ENCODE measurements around the gene MAP1LC3B. TPM values are rescaled to one million over a fixed set of nuclear protein-coding genes. Genes with fewer than 3 reads are reported as not detected.

Gene MAP1LC3B
- polyA plus RNA-seq, 1 donor from 2014 or later, result 141 TPM

DNA sequence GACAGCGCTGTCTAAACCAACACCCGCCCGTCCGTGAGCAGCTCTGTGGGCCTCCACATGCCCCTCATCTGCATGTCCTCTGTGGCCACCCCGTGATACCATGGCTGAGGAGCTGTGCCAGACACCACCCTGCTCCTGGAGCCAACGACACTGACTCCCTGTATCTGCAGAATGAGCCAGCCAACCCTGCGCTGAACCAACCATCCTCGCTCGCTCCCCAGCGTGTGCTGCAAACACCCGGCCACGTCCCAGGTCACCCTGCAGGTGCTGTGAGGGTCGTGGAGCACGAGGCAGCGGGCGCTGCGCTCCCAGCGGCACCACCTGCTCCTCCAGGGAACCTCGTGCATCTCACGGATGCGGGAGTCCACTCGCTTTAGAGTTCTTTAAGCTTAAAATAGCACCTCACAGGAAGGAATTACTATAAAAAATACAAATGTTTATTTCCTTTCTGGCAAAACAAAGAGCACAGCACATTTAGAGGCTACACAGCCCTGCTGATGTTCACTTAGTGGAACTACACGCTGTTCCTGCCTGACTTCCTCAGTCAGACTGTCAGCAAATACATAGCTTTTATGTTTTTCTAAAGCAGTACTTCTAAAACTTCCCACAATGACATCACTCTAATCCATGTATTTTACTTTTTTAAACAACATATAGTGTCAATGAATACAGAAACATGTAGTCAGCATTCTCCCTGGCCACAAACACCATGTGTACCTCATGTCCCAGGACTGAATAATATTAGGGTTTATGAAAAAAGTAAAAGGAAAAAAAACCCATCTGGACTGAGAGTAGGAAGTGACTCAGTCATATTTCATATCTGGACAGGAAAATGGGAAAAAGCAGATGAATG, 43.5 kb downstream of the MAP1LC3B start:
- Mint-ChIP-seq H3K36me3 (peaks cover 6% of the 10 kb centered on the region), H3K27ac (no peak overlapping the region), H3K4me1 (peaks cover 0 to 4% (median 0%) of the 10 kb centered on the region in 3 donors), H3K27me3 (peaks cover 8% of the 10 kb centered on the region), H3K4me3 (no peak overlapping the region), H3K9me3 (no peaks in the 10 kb centered on the region)

DNA sequence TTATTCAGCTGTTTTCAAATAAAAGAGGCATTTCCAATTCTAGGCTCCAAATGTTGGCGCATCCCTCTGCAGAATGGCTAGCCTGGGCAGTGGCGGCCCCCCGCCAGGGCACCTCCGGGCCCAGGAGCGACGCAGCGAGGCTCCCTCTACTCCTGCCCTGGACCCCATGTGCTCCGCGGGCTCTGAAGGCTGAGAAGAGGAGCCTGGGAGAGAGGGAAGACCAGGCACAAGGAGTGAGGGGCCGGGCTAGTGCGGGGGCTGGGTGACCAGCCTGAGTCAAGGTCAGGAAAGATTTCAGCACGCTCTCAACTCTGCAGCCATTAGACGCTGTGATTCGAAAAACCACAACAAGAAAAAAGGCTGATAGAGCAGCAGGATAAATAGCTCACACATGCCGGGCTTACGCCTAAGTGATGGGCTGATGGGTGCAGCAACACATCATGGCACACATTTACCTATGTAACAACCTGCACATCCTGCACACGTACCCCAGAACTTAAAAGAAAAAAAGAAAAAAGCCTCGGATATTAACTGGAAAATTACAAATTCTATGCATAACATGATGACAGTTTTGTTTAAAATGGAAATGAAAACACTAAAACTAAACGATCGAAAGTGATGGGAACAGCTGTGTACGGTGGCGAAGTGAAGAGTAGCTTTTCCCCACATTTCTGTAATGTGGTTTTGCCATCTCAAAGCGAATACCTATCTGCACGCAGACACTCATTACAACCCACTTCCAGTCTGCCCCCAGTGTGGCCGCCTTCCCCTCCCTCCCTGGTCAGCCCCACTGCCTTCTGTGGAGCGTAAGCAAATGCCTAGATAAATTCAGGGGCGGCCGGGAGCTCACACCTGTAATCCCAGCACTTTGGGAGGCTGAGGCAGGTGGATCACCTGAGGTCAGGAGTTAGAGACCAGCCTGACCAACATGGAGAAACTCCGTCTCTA, 44.4 kb downstream of the MAP1LC3B start:
- Mint-ChIP-seq H3K9me3 (no peaks in the 10 kb centered on the region), H3K36me3 (peaks cover 5% of the 10 kb centered on the region), H3K4me1 (peaks cover 0 to 4% (median 1%) of the 10 kb centered on the region in 3 donors), H3K4me3 (no peak overlapping the region), H3K27me3 (peaks cover 8% of the 10 kb centered on the region), H3K27ac (no peak overlapping the region)

DNA sequence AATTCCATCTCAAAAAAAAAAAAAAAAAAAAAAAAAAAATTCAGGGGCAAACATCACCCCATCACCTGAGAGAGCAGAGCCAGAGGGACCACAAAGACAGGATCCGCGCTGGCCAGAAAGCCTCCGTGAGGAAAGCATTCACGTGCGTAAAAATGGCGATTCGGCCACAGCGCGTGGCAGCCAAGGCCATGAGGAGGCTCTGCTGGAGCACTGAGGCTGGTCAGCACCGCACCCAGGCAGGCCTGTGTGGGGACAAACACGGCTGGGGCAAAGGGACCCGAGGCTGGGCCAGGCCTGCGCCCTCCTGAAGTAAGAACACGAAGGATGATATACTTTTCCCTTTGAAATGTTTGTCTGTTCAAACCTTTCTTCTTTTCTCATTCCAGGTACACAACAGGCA, 45.2 kb downstream of the MAP1LC3B start:
- Mint-ChIP-seq H3K27me3 (peaks cover 8% of the 10 kb centered on the region), H3K27ac (no peak overlapping the region), H3K36me3 (peaks cover 3% of the 10 kb centered on the region), H3K9me3 (no peaks in the 10 kb centered on the region), H3K4me3 (no peak overlapping the region), H3K4me1 (peaks cover 0 to 4% (median 1%) of the 10 kb centered on the region in 3 donors)

DNA sequence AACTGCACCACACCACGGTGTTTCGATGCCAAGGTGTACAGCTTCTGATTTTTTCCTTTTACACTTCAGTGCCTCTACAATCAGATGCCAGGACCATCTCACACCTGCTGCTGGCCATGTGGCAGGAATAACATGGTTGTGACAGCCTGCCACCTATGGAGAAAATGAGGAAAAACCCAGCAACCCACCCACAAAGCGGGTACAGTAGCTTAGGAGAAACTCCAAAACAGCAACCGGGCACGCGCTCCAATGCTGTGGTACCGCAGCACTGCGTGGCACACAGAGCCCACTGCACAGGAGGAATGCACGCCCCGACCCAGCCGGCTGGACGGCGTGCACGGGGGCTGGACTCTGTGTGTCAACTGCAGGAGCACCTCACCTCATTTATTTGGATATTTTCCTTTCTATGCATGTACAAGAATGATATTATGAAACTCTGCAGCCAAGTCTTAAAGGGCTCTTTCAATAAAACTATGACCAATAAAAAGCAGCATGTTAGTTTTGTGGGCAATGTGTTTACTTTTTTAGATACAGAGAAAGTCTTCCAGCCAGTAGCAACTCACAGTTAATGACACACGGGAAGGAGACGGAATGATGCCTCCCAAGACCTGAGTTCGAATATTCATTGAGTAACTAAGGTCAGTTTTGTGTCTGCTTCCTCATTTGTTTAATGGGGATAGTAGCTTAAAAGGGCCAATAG, 45.9 kb downstream of the MAP1LC3B start:
- Mint-ChIP-seq H3K9me3 (peaks cover 0 to 1% (median 0%) of the 10 kb centered on the region in 3 donors), H3K4me1 (peaks cover 0 to 4% (median 1%) of the 10 kb centered on the region in 3 donors), H3K36me3 (peaks cover 4% of the 10 kb centered on the region), H3K27ac (no peak overlapping the region), H3K4me3 (no peak overlapping the region), H3K27me3 (peaks cover 8% of the 10 kb centered on the region)

DNA sequence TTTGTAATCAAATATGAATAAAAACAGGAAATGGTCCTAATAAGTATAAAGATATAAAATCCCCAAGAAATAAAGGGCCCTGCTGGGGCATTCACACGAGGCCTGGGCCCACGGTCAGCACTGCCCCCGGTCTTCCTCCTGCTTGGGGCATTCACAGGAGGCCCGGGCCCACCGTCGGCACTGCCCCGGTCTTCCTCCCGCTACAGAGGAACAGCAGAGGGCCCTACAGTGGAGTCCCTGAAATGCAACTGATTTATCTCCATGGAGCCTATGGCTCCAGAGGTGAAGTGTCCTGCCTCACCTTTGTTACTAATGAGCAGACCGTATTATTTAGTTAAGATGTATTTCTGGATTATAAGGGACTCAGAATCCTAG, 46.5 kb downstream of the MAP1LC3B start:
- H3K36me3 Mint-ChIP-seq, result peaks cover 3% of the 10 kb centered on the region
- peaks cover 0 to 1% (median 0%) of the 10 kb centered on the region in 3 donors for H3K9me3 Mint-ChIP-seq
- no peak overlapping the region for H3K27ac Mint-ChIP-seq
- H3K4me3 Mint-ChIP-seq, result no peak overlapping the region
- peaks cover 0 to 4% (median 1%) of the 10 kb centered on the region in 3 donors for H3K4me1 Mint-ChIP-seq
- H3K27me3 Mint-ChIP-seq, result peaks cover 8% of the 10 kb centered on the region

DNA sequence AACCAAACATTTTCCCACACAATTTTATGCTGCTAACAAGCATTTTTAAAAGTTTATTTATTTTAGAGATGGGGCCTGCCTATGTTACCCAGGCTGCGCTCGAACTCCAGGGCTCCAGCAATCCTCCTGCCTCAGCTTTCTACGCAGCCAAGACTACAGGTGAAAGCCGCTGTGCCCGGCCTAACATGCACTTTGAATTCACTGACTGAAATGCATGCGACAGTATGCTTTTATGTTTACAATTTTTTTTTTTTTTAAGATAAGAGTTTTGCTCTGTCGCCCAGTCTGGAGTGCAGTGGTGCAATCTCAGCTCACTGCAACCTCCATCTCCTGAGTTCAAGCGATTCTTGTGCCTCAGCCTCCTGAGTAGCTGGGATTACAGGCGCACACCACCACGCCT, 47.8 kb downstream of the MAP1LC3B start:
- peaks cover 0 to 1% (median 0%) of the 10 kb centered on the region in 3 donors for H3K9me3 Mint-ChIP-seq
- H3K4me1 Mint-ChIP-seq, result peaks cover 0 to 4% (median 1%) of the 10 kb centered on the region in 3 donors
- H3K27me3 Mint-ChIP-seq, result peaks cover 12% of the 10 kb centered on the region

DNA sequence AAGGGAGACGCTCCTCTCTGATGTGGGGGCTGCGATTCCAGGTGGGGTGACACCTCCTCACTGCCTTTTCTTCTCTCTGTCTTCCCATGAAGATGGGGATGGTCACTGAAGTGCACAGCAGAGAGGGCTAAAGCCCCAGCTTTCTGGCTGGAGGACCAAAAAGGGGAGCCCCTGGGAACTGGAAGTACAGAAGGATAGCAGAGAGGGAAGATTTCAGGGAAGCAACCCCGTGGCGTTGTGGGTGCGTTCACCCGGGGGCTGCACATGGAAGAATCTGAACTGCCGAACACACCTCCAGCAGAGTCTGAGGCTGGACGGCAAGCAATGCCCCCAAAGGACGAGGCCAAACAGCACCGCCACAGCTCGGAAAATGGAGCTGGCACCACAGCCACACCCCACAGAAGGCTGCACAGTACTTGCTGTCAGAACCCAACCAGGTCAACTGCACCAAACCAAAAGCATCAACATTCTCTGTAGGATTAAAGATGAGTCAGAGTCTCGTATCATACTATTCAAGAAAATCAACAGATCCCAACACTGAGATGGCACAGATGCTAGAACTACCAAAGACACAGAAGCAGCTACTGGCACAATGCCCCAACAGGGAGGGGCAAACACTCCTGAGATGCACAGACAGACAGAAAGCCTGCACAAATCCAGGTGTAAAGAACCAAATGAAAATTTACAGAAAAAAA, 49.9 kb downstream of the MAP1LC3B start:
- peaks cover 0 to 2% (median 1%) of the 10 kb centered on the region in 3 donors for H3K9me3 Mint-ChIP-seq
- H3K4me3 Mint-ChIP-seq, result no peak overlapping the region
- peaks cover 0 to 1% (median 0%) of the 10 kb centered on the region in 3 donors for H3K4me1 Mint-ChIP-seq
- peaks cover 4% of the 10 kb centered on the region for H3K36me3 Mint-ChIP-seq
- no peak overlapping the region for H3K27ac Mint-ChIP-seq
- peaks cover 4% of the 10 kb centered on the region for H3K27me3 Mint-ChIP-seq

More for the DNA sequence above, 47.8 kb downstream of the MAP1LC3B start:
- H3K27ac Mint-ChIP-seq, result no peak overlapping the region
- peaks cover 4% of the 10 kb centered on the region for H3K36me3 Mint-ChIP-seq
- H3K4me3 Mint-ChIP-seq, result no peak overlapping the region

DNA sequence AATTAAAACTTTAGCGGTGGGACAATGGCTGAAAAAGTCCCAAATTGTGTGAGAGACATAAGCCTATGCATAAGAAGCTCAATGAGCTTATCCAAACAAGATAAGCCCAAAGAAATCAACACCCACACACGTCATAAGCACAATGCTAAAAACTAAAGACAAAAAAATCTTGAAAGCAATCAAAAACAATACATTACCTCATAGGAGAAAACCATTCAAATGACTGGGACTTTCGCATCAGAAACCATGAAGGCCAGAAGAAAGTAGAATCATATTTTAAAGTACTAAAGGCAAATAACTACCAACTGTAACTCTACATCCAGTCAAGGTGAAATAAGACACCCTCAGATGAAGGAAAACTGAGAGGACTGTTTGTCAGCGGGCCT, 50.4 kb downstream of the MAP1LC3B start:
- Mint-ChIP-seq H3K4me3 (no peak overlapping the region), H3K27ac (peak overlapping the region in 1 of 3 donors; percentile 54), H3K9me3 (peaks cover 0 to 2% (median 1%) of the 10 kb centered on the region in 3 donors), H3K4me1 (peaks cover 0 to 1% (median 0%) of the 10 kb centered on the region in 3 donors), H3K36me3 (peaks cover 4% of the 10 kb centered on the region), H3K27me3 (peaks cover 4% of the 10 kb centered on the region)

DNA sequence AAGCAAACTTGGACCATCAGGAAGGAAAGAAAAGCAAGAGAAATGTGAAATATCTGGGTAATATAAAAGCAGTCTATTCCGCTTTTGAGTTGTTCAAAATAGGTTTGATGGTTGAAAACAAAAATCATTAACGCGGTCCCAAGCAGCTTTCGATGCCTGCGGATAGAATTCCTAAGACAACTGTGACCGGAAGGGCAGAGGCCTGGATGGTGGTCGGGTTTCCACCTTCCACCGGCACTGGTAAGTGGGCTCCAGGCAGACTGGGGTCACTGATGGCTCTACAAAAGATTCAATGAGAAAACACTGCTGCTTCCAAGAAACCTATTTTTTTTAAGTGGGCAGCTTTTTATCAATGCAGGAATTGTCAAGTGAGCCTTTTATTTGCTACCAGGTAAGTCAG, 50.9 kb downstream of the MAP1LC3B start:
- Mint-ChIP-seq H3K27ac (peak overlapping the region in 1 of 3 donors; percentile 54), H3K36me3 (peaks cover 4% of the 10 kb centered on the region), H3K27me3 (peaks cover 4% of the 10 kb centered on the region), H3K9me3 (peaks cover 0 to 2% (median 1%) of the 10 kb centered on the region in 3 donors), H3K4me1 (peaks cover 0 to 1% (median 0%) of the 10 kb centered on the region in 3 donors), H3K4me3 (no peak overlapping the region)

DNA sequence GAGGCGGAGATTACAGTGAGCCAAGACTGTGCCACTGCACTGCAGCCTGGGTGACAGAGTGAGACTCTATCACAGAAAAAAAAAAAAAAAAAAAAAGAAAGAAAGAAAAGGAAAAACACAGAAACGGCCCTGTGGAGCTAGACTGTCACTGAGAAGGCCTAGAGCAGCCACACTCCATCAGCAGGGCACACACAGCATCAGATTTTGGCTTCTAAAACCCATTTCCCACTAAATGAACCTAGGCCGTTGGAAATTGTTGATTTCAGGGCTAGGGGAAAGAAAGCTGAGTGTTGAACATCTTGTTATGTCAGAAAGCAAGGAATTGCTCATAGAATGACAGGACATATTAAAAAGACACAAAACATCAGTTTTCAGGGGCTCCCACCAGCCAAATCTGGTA, 51.8 kb downstream of the MAP1LC3B start:
- H3K27ac Mint-ChIP-seq, result no peak overlapping the region
- peaks cover 4% of the 10 kb centered on the region for H3K36me3 Mint-ChIP-seq

DNA sequence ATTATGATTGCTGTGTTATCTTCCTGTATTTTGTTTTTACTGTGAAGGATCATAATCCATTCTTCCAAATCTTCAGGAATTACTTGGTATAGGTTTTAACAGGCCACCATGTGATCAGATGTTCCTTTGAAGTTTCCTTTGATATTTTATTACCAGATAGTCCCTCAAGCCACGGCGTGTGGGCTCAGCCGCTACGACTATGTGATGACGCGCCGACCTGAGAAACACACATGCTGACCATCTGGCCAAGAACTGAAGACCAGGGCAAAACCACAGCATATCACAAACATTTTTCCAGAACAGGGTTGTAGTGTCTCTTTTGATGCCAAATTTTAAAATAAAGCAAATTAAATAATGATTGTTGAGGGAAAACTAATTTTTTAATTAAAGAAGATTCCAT, 53.4 kb downstream of the MAP1LC3B start:
- peaks cover 0 to 1% (median 0%) of the 10 kb centered on the region in 3 donors for H3K4me1 Mint-ChIP-seq
- no peak overlapping the region for H3K4me3 Mint-ChIP-seq
- H3K27me3 Mint-ChIP-seq, result peaks cover 4% of the 10 kb centered on the region
- no peak overlapping the region for H3K27ac Mint-ChIP-seq
- peaks cover 4% of the 10 kb centered on the region for H3K36me3 Mint-ChIP-seq
- peaks cover 0 to 2% (median 1%) of the 10 kb centered on the region in 3 donors for H3K9me3 Mint-ChIP-seq

More for the DNA sequence above, 51.8 kb downstream of the MAP1LC3B start:
- Mint-ChIP-seq H3K27me3 (peaks cover 4% of the 10 kb centered on the region), H3K4me3 (no peak overlapping the region), H3K4me1 (peaks cover 0 to 1% (median 0%) of the 10 kb centered on the region in 3 donors), H3K9me3 (peaks cover 0 to 2% (median 1%) of the 10 kb centered on the region in 3 donors)

DNA sequence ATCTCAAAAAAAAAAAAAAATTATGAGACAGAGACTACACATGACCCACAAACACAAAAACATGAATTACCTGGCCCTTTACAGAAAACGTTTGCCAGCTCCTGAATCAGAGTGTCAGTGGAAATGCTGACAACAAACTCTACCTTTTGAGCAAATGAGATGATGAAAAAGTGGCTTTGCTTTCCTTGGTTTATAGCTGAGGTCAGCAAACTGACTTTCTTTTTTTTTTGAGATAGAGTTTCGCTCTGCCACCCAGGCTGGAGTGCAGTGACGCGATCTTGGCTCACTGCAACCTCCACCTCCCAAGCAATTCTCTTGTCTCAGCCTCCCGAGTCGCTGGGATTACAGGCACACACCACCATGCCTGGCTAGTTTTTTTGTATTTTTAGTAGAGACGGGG, 54.3 kb downstream of the MAP1LC3B start:
- peaks cover 0 to 1% (median 0%) of the 10 kb centered on the region in 3 donors for H3K4me1 Mint-ChIP-seq
- H3K27me3 Mint-ChIP-seq, result peaks cover 4% of the 10 kb centered on the region
- peaks cover 6% of the 10 kb centered on the region for H3K36me3 Mint-ChIP-seq
- H3K4me3 Mint-ChIP-seq, result no peak overlapping the region
- H3K9me3 Mint-ChIP-seq, result peaks cover 0 to 2% (median 1%) of the 10 kb centered on the region in 3 donors
- H3K27ac Mint-ChIP-seq, result no peak overlapping the region

DNA sequence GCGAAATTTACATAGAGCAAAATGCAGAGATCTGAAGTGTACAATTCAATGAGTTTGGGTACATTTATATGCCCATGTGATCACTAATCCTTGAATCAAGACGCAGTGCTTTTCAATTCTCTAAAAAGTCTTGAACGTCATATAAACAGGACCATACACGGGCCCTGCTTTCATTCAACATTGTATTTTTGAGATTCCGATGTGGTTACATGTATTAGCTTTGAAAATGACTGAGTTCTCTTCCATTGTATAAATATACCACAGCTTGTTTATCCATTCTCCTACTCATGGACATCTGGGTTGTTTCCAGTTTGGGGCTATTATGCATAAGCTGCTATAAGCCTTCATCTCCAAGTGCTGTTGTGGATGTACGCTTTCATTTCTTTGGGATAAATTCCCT, 55.2 kb downstream of the MAP1LC3B start:
- H3K36me3 Mint-ChIP-seq, result peaks cover 7% of the 10 kb centered on the region
- peaks cover 4% of the 10 kb centered on the region for H3K27me3 Mint-ChIP-seq
- H3K4me1 Mint-ChIP-seq, result peaks cover 0 to 2% (median 0%) of the 10 kb centered on the region in 3 donors
- H3K27ac Mint-ChIP-seq, result no peak overlapping the region
- H3K4me3 Mint-ChIP-seq, result no peak overlapping the region
- H3K9me3 Mint-ChIP-seq, result peaks cover 0 to 2% (median 1%) of the 10 kb centered on the region in 3 donors

DNA sequence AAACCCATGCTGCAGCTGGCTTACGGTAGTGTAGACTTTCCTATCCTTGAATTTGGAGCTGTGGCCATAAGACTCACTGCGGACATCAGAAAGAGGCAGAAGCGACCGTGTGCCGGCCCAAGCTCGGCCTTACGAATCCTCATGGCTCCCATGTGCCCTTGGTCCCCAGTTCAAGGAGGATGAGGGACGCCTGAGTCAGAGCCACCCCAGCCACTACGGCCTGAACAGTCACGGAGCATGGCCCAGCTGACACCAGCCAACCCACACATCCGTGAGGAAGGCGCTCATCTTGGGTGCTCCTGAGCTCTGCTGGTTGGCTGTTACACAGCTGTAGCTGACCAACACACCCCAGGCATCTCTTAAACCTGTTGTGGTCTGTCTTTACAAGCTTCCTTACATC, 56.7 kb downstream of the MAP1LC3B start:
- Mint-ChIP-seq H3K27me3 (peaks cover 4% of the 10 kb centered on the region), H3K4me1 (peaks cover 0 to 2% (median 0%) of the 10 kb centered on the region in 3 donors), H3K27ac (no peak overlapping the region), H3K36me3 (peaks cover 3% of the 10 kb centered on the region), H3K4me3 (no peak overlapping the region), H3K9me3 (peaks cover 0 to 2% (median 0%) of the 10 kb centered on the region in 3 donors)

Data from IgD-negative memory B cell (primary cell).